Activated CD4-positive, alpha-beta T cell treated with anti-CD3 and anti-CD28 coated beads, Interleukin-2, amount 10 ng/mL, durations not matched to agents 7 days and 5 days (primary cell): ENCODE measurements around the gene DPP10. TPM values are rescaled to one million over a fixed set of nuclear protein-coding genes. Genes with fewer than 3 reads are reported as not detected.

Experiments used
- CTCF ChIA-PET: fragments of 350-600 bp; sonication (Branson Sonifier 250); formaldehyde crosslinking; loops from one replicate; lab custom pipeline; 2021; ENCODE audit warnings: antibody characterized with exemption; lab: Charles Lee
- POLR2A ChIA-PET: fragments of 350-600 bp; sonication (Branson Sonifier 250); formaldehyde crosslinking; loops from one replicate; lab custom pipeline; 2021; ENCODE audit warnings: antibody characterized with exemption; lab: Charles Lee
- DNase-seq: peaks from one replicate; pipeline ENCODE4 v3.0.0-alpha.2; 2020
- H3K27ac Mint-ChIP-seq: one replicate; pipeline ENCODE4 v1.8.0; 2021; ENCODE audit warnings: mild to moderate bottlenecking, moderate library complexity, mixed read lengths
- H3K27me3 Mint-ChIP-seq: one replicate; pipeline ENCODE4 v1.8.0; 2021; ENCODE audit warnings: mixed read lengths
- H3K36me3 Mint-ChIP-seq: one replicate; pipeline ENCODE4 v1.8.0; 2021; ENCODE audit warnings: low read depth, mixed read lengths
- H3K4me1 Mint-ChIP-seq: one replicate; pipeline ENCODE4 v1.8.0; 2021; ENCODE audit warnings: mixed read lengths
- H3K4me3 Mint-ChIP-seq: one replicate; pipeline ENCODE4 v1.8.0; 2021; ENCODE audit warnings: mild to moderate bottlenecking, moderate library complexity, mixed read lengths
- H3K9me3 Mint-ChIP-seq: one replicate; pipeline ENCODE4 v1.8.0; 2021; ENCODE audit warnings: mixed read lengths
- total RNA-seq, 2 experiments: library from RNA; stranded (reverse); gene quantifications; one replicate each; pipeline ENCODE4 v1.2.3, GENCODE V29; 2021

Gene DPP10
- total RNA-seq, 2 experiments from 2014 or later, result not detected

DNA sequence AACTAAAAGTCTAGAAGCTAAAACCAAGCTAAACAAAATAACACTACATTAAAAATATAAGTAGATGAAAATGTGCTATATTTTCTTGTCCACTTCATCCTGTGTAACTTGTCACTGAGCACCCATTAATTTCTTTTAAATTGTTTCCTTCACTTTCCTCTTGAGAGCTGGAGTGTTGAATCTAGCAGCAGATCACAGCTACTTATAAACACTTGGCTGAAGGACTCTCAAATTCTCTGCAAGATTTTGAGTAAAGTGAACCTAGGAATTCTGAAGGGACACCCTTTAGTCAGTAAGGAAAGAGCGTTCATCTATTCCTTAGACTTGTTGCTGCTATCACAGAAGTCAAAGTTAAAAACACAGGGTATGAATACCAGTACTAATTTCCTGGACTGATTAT, 1163.9 kb downstream of the DPP10 start:
- no peaks in the 10 kb centered on the region for H3K27me3 Mint-ChIP-seq
- POLR2A ChIA-PET, result no interaction called here
- no peak for DNase-seq
- no peak overlapping the region for H3K27ac Mint-ChIP-seq
- CTCF ChIA-PET, result no interaction called here
- no peaks in the 10 kb centered on the region for H3K36me3 Mint-ChIP-seq
- H3K4me1 Mint-ChIP-seq, result no peaks in the 10 kb centered on the region
- no peak overlapping the region for H3K4me3 Mint-ChIP-seq
- peaks cover 8% of the 10 kb centered on the region for H3K9me3 Mint-ChIP-seq

DNA sequence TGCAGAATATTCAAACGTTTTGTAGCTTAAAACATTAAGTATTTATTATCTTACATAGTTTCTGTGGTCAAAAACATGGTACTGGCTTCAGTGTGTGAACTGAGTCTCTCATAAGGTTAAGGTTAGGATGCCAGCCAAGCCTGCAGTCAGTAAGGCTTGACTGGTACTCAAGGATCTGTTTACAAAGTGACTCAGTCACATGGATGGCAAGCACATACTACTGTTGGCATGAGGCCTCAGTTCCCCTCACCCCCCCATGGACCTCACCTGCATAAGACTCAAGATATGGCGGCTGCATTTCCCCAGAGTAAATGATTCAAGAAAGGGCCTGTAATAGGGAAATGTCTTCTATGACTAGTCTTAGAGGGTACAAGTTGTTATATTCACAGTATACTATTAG, 1167.5 kb downstream of the DPP10 start:
- H3K4me1 Mint-ChIP-seq, result no peaks in the 10 kb centered on the region

DNA sequence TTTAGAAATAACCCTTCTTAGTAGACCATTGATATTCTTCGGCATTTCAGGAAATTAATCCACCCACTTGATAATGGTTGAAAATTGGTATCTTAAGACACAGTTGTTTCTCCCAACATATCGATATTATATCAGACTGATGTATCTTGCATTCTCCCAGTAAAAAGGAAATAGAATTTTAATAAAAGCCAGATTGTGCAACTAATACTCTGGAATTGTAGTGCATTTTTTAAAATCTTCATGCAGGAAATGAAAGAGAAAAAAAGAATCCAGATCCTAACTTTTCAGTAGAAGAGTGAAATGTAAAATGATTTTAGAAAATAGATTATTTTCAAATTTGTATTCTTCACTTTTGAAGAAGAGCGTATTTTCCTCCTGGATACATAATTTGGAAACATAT, 1168.4 kb downstream of the DPP10 start:
- POLR2A ChIA-PET, result no interaction called here
- H3K9me3 Mint-ChIP-seq, result peaks cover 16% of the 10 kb centered on the region
- no peak for DNase-seq
- no peaks in the 10 kb centered on the region for H3K36me3 Mint-ChIP-seq
- no peak overlapping the region for H3K4me3 Mint-ChIP-seq
- H3K27me3 Mint-ChIP-seq, result no peaks in the 10 kb centered on the region
- H3K4me1 Mint-ChIP-seq, result no peaks in the 10 kb centered on the region
- CTCF ChIA-PET, result no interaction called here
- H3K27ac Mint-ChIP-seq, result no peak overlapping the region

More for the DNA sequence above, 1167.5 kb downstream of the DPP10 start:
- Mint-ChIP-seq H3K27me3 (no peaks in the 10 kb centered on the region), H3K27ac (no peak overlapping the region), H3K4me3 (no peak overlapping the region), H3K36me3 (no peaks in the 10 kb centered on the region), H3K9me3 (peaks cover 16% of the 10 kb centered on the region)
- no peak for DNase-seq
- CTCF ChIA-PET, result no interaction called here
- POLR2A ChIA-PET, result no interaction called here

DNA sequence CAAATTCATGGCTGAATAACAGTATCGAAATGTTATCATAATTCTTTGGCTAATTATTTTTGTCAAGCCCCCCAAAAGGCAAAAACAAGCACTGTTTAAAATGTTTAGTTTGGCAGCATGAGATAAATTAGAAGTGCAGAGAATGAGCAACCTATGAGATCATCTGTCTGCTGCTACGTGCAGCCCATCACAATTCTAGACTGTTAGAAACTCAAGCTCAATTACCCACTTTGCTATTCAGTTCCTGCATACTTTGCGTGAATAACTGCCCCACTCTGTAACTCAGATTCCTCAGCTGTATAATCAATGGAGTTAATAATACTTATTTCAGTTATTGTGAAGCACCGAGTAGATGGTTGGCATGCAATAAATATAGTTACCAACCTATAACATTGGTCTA, 1181.9 kb downstream of the DPP10 start:
- H3K4me1 Mint-ChIP-seq, result no peaks in the 10 kb centered on the region

DNA sequence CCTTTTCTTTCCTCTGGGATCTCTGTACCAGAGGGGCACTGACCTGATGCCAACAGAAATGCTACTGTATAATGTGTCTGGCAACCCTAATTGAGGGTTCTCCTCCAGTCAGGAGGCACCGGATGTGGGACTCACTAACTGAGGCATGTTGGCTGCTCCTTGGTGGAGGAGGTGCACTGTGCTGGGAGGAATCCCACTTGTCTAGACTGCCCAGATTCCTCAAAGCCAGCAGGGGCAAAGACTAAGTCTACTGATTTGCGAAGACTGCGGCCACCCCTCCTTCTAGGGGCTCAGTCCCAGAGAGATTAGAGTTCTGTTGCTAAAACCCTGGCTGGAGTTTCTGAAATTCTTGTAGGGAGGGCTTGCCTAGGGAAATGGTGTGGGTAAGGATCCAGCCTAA, 1192.1 kb downstream of the DPP10 start:
- H3K4me3 Mint-ChIP-seq, result no peak overlapping the region
- no peaks in the 10 kb centered on the region for H3K27me3 Mint-ChIP-seq
- CTCF ChIA-PET, result no interaction called here
- no peaks in the 10 kb centered on the region for H3K36me3 Mint-ChIP-seq
- no peaks in the 10 kb centered on the region for H3K4me1 Mint-ChIP-seq
- peaks cover 27% of the 10 kb centered on the region for H3K9me3 Mint-ChIP-seq
- H3K27ac Mint-ChIP-seq, result no peak overlapping the region
- DNase-seq, result no peak
- POLR2A ChIA-PET, result no interaction called here

More for the DNA sequence above, 1181.9 kb downstream of the DPP10 start:
- H3K27me3 Mint-ChIP-seq, result no peaks in the 10 kb centered on the region
- no peak for DNase-seq
- ChIA-PET POLR2A (no interaction called here), CTCF (no interaction called here)
- H3K36me3 Mint-ChIP-seq, result no peaks in the 10 kb centered on the region
- H3K27ac Mint-ChIP-seq, result no peak overlapping the region
- H3K4me3 Mint-ChIP-seq, result no peak overlapping the region
- peaks cover 14% of the 10 kb centered on the region for H3K9me3 Mint-ChIP-seq

DNA sequence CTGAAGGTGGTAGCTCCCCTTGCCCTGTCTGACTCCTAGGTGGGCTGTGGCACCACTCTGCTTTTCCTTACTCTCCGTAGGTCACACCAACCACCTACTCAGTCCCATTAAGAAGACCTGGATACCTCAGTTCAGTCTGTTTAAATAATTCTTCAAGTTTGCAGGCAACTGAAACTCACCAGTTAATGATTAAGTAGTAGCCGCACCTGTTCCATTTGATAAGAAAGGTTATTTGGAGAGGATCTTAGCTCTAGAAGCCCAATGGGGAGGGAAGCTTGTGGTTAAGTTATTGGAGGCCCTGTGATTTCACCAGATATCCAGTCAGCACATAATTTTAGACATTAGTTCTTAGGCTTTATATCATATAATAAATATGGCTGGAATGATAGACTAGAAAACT, 1193.0 kb downstream of the DPP10 start:
- POLR2A ChIA-PET, result no interaction called here
- no peaks in the 10 kb centered on the region for H3K36me3 Mint-ChIP-seq
- CTCF ChIA-PET, result no interaction called here
- no peak for DNase-seq
- no peaks in the 10 kb centered on the region for H3K4me1 Mint-ChIP-seq
- peaks cover 23% of the 10 kb centered on the region for H3K9me3 Mint-ChIP-seq
- no peak overlapping the region for H3K4me3 Mint-ChIP-seq
- H3K27ac Mint-ChIP-seq, result no peak overlapping the region
- no peaks in the 10 kb centered on the region for H3K27me3 Mint-ChIP-seq

DNA sequence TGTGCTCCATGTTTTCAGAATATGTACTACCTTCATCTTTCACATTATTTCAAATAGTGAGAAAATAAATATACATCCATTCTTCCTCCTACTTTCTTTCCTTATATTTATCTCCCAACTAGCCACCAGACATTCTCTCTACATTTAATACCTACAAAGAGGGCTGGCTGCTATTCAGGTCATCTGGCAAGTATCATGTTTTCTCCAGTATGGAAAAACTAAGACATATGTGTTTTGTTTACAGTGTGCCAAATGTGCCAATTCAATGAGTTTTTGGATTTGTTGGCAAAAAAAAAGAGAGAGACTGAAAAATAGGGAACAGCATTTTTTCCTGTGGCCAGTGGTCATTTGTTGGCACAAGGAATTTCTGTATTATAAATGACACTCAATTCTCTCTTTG, 1207.3 kb downstream of the DPP10 start:
- no peak for DNase-seq
- Mint-ChIP-seq H3K4me1 (no peaks in the 10 kb centered on the region), H3K4me3 (no peak overlapping the region), H3K27ac (no peak overlapping the region), H3K9me3 (peaks cover 6% of the 10 kb centered on the region), H3K27me3 (no peaks in the 10 kb centered on the region), H3K36me3 (no peaks in the 10 kb centered on the region)
- ChIA-PET CTCF (no interaction called here), POLR2A (no interaction called here)

DNA sequence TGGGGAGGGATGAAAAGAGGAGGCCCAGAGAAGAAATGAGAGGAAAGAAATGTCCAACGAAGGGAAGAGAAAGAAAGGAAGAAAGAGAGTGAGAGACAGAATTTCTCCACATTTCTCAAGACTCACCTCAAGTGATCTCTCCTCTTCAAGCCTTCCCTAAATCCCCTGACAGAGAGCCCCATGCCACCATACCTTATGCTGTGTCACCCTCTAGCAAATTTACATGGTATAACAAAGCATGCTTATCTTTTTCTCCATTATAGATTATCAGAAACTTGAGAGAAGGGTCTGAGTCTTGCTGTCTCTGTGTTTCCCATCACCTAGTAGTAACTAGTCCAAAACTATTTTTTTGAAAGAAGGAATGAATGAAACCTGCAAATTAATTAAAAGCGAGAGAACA, 1208.4 kb downstream of the DPP10 start:
- H3K36me3 Mint-ChIP-seq, result no peaks in the 10 kb centered on the region
- H3K27ac Mint-ChIP-seq, result no peak overlapping the region
- H3K4me3 Mint-ChIP-seq, result no peak overlapping the region
- H3K4me1 Mint-ChIP-seq, result no peaks in the 10 kb centered on the region
- no peaks in the 10 kb centered on the region for H3K27me3 Mint-ChIP-seq
- ChIA-PET POLR2A (no interaction called here), CTCF (no interaction called here)
- DNase-seq, result no peak
- peaks cover 6% of the 10 kb centered on the region for H3K9me3 Mint-ChIP-seq

DNA sequence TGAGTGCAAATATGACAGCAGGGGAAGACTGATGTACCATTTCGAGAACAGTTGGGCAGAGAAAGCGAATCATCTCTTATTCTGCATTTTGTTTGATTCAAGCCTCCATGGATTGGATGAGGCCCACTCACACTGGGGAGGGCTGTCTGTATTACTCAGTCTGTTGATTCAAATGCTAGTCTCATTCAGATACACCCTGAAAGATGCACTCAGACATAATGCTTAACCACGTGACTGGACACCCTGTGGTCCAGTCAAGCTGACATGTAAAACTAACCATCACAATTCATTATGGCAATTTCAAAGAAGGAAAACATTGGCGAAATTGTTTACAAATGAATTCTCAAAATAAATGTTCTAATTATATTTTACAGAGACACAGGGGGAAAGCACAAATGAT, 1210.2 kb downstream of the DPP10 start:
- ChIA-PET POLR2A (no interaction called here), CTCF (no interaction called here)
- Mint-ChIP-seq H3K4me1 (no peaks in the 10 kb centered on the region), H3K27me3 (no peaks in the 10 kb centered on the region), H3K4me3 (no peak overlapping the region), H3K9me3 (peaks cover 3% of the 10 kb centered on the region), H3K27ac (no peak overlapping the region), H3K36me3 (no peaks in the 10 kb centered on the region)
- DNase-seq, result no peak

DNA sequence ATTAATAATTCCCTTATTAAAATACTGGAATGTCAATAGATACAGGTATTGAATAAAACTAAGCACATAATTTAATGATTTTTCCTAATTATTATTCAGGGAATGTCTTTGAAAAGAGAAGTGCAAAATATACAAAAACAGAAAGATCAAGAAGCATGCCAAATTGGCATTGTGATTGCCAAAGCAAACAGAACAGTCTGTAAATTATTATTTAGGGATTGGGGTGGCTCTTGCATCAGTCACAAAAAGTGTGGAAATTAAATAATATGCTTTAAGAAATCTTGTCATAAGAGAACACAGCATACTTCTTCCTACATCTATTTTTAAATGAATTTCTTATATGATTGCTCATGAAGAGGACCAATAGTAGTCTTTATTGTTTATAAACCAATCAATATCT, 1211.9 kb downstream of the DPP10 start:
- ChIA-PET CTCF (no interaction called here), POLR2A (no interaction called here)
- no peak for DNase-seq
- Mint-ChIP-seq H3K9me3 (peaks cover 3% of the 10 kb centered on the region), H3K36me3 (no peaks in the 10 kb centered on the region), H3K27ac (no peak overlapping the region), H3K4me1 (no peaks in the 10 kb centered on the region), H3K27me3 (no peaks in the 10 kb centered on the region), H3K4me3 (no peak overlapping the region)

DNA sequence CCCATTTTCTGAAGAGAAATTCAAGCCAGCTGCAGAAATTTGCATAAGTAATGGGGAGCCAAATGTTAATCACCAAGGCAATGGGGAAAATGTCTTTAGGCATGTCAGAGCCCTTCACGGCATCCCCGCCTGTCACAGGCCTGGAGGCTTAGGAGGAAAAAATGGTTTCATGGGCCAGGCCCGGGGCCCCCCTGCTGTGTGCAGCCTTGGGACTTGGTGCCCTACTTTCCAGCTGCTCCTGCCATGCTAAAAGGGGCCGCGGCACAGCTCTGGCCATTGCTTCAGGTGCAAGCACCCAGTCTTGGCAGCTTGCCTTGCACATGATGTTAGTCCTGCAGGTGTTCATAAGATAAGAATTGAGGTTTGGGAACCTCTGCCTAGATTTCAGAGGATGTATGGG, 1235.7 kb downstream of the DPP10 start:
- Mint-ChIP-seq H3K27ac (no peak overlapping the region), H3K9me3 (peaks cover 20% of the 10 kb centered on the region), H3K4me1 (no peaks in the 10 kb centered on the region), H3K4me3 (no peak overlapping the region), H3K36me3 (no peaks in the 10 kb centered on the region), H3K27me3 (no peaks in the 10 kb centered on the region)
- ChIA-PET POLR2A (no interaction called here), CTCF (no interaction called here)
- no peak for DNase-seq

DNA sequence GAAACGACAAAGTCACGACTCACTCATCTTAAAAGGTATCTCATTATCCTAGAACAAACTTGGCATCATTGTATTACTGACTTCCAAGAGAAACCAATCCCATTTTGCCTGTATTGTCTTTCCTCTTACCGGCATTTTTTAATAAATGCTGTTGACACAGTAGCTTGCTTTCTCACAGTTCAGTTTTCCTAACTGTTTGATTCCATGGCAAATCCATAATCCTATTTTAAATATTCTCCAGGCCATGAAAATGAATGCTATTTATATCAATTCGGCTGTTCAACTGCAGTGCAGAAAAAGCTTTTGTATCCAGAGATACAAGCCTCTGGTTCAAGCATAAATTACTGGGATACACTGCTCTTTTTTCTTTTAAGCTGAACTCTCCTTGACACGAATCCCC, 1241.9 kb downstream of the DPP10 start:
- CTCF ChIA-PET, result no interaction called here
- no peaks in the 10 kb centered on the region for H3K36me3 Mint-ChIP-seq
- H3K4me3 Mint-ChIP-seq, result no peak overlapping the region
- DNase-seq, result no peak
- no peaks in the 10 kb centered on the region for H3K27me3 Mint-ChIP-seq
- no peaks in the 10 kb centered on the region for H3K4me1 Mint-ChIP-seq
- H3K9me3 Mint-ChIP-seq, result peaks cover 5% of the 10 kb centered on the region
- no peak overlapping the region for H3K27ac Mint-ChIP-seq
- POLR2A ChIA-PET, result no interaction called here

DNA sequence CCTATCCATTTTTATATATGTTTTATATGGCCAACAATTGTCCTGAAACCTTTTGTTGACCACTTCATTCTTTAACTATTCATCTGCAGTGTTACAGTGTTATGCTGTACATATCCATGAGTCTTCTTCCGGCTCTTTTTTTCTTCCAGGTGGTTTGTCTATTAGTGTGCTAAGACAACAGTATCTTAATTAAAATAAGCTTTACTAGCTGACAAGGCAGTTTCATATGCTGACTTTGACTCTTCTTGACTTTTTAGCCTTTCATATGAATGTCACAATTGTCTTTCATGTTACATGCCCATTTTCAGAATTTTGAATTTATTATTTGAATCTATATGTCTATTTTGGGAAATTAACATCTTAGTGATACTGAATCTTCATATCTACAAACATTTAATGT, 1249.0 kb downstream of the DPP10 start:
- no peak for DNase-seq
- Mint-ChIP-seq H3K9me3 (peaks cover 4% of the 10 kb centered on the region), H3K4me1 (no peaks in the 10 kb centered on the region), H3K27ac (no peak overlapping the region), H3K36me3 (no peaks in the 10 kb centered on the region), H3K27me3 (no peaks in the 10 kb centered on the region), H3K4me3 (no peak overlapping the region)
- ChIA-PET CTCF (no interaction called here), POLR2A (no interaction called here)

DNA sequence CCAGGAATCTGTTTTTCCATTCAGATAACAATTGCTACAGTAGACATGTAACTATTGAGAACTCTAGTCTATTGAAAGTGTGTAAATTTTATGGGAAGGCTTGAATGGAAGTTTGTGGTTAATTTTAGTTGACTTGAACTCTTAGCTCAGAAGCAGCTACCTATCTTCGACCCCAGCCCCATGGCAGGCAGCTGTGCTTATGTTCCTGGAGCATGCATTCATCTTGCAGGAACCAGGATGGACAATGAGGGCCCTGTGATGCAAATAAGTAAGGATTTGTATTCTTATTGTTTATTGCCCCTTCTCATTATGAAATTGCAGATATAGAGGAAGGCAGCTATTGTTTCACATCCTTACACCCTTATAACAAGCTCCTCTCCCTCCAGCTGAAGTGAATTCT, 1252.2 kb downstream of the DPP10 start:
- H3K36me3 Mint-ChIP-seq, result no peaks in the 10 kb centered on the region

More for the DNA sequence above, 1252.2 kb downstream of the DPP10 start:
- CTCF ChIA-PET, result no interaction called here
- POLR2A ChIA-PET, result no interaction called here
- peaks cover 7% of the 10 kb centered on the region for H3K9me3 Mint-ChIP-seq
- no peaks in the 10 kb centered on the region for H3K27me3 Mint-ChIP-seq
- no peak overlapping the region for H3K27ac Mint-ChIP-seq
- H3K4me1 Mint-ChIP-seq, result no peaks in the 10 kb centered on the region
- no peak for DNase-seq
- no peak overlapping the region for H3K4me3 Mint-ChIP-seq
